ENCODE data around the gene STARD5. TPM values are rescaled to one million over a fixed set of nuclear protein-coding genes. Genes with fewer than 3 reads are reported as not detected.

Gene STARD5
- 5.5 and 5.8 TPM in 2 replicates for total RNA-seq (2021; fragmentation: NEBNext Ultra II Directional; extraction: Animal tissue kit (Norgen Biotek cat#: 25700))
- polyA plus RNA-seq (2011; rRNA removed), result 10.0 and 10.4 TPM in 2 replicates
- 9.5 TPM for polyA plus RNA-seq (2011; cell fraction: cytosol; rRNA removed)
- 20.2 TPM for polyA plus RNA-seq (2011; cell fraction: nucleus; rRNA removed)
- 4.6 to 6.2 TPM (median 5.2 TPM) in 4 replicates for polyA plus RNA-seq (2012, experiment 1 of 2)
- 2.3 TPM for polyA plus RNA-seq (2012, experiment 2 of 2)
- 4.6 TPM for polyA plus RNA-seq (2013, experiment 1 of 2)
- polyA plus RNA-seq (2013, experiment 2 of 2), result 4.2 TPM
- 11.4 and 14.3 TPM in 2 replicates for polyA minus RNA-seq (2011; rRNA and poly(A)+ RNA removed)
- 3.4 TPM for polyA minus RNA-seq (2011; cell fraction: cytosol; rRNA and poly(A)+ RNA removed)
- polyA minus RNA-seq (2011; cell fraction: nucleus; rRNA and poly(A)+ RNA removed), result 18.4 TPM
- long read RNA-seq, experiment 1, full-length matches to known transcripts, result 1 of 3 reads
- long read RNA-seq, experiment 1, partial matches to known transcripts, result 0 of 3 reads
- long read RNA-seq, experiment 1, other reads (novel, unspliced or antisense), result 2 of 3 reads
- long read RNA-seq, experiment 2, full-length matches to known transcripts, result 4 of 4 reads
- long read RNA-seq, experiment 2, partial matches to known transcripts, result 0 of 4 reads
- long read RNA-seq, experiment 2, other reads (novel, unspliced or antisense), result 0 of 4 reads

GRCh38 chr15:81323944-81324881 is at the start of gene STARD5:
Gene STARD5, minus strand, starts transcription at chr15:81324141. Its CDS starts 42 bp downstream, at chr15:81324099.
- Histone ChIP-seq H2BK15ac (ENCODE audit: low read length) (peak within 1 kb of the TSS; percentile 67; the same call in 1 of the 2 replicates), H3K36me3 (ENCODE audit: control insufficient read depth in 2 of 4, insufficient read depth in 4 of 4, low read length in 3 of 4) (no peaks in the 10 kb centered on the region; a peak in 2 of 8 replicates), H3K27ac (ENCODE audit: low read depth, low read length) (no peak within 1 kb of the TSS), H3K9ac (replicated peaks in 1 of 4; ENCODE audit: extremely low read depth in 1 of 4, low read depth in 3 of 4, low read length in 3 of 4) (peak within 1 kb of the TSS; percentile 56 to 80 (median 79)), H3K4me1 (replicated peaks in 1 of 4; ENCODE audit: control insufficient read depth in 3 of 4, insufficient read depth in 4 of 4, low read length in 3 of 4) (peaks cover 0 to 8% (median under 1%) of the 10 kb centered on the region in 4 experiments; a peak in 4 of 7 replicates), H3K4ac (replicated peaks; ENCODE audit: insufficient read length, low read depth, low read length) (peak within 1 kb of the TSS; percentile 71), H2AFZ (ENCODE audit: low read length) (peak within 1 kb of the TSS; percentile 97), H3K23ac (ENCODE audit: insufficient read length) (no peak within 1 kb of the TSS), H3K56ac (replicated peaks; ENCODE audit: insufficient read length, low read depth, low read length) (no peak within 1 kb of the TSS), H3K4me2 (ENCODE audit: insufficient read depth in 1 of 2, low read depth in 2 of 2, low read length in 2 of 2) (peak within 1 kb of the TSS; percentile 72 to 92), H2AK5ac (ENCODE audit: low read depth, low read length) (no peak within 1 kb of the TSS), H3K14ac (ENCODE audit: insufficient read length) (no peak within 1 kb of the TSS), H4K91ac (replicated peaks; ENCODE audit: insufficient read length, low read length) (peak within 1 kb of the TSS; percentile 55), H3K9me3 (ENCODE audit: insufficient read depth in 2 of 2, low read depth in 1 of 2, low read length in 1 of 2) (no peaks in the 10 kb centered on the region), H4K5ac (ENCODE audit: insufficient read length, low read depth, low read length) (no peak within 1 kb of the TSS), H2BK20ac (ENCODE audit: low read length) (no peak within 1 kb of the TSS), H2BK5ac (ENCODE audit: low read depth, low read length) (no peak within 1 kb of the TSS; the same call in 1 of the 2 replicates), H3K79me2 (ENCODE audit: control insufficient read depth in 1 of 2, insufficient read depth in 2 of 2, low read length in 2 of 2) (no peaks in the 10 kb centered on the region), H3K27me3 (replicated peaks in 1 of 4; ENCODE audit: control insufficient read depth in 3 of 4, extremely low read depth in 1 of 4, insufficient read depth in 3 of 4, low read length in 3 of 4) (0 out of 7 replicates have a peak, but pooled peaks cover 0 to 3% (median 0%) of the 10 kb centered on the region in 4 experiments), H2BK12ac (ENCODE audit: low read depth, low read length) (0 out of 2 replicates have a peak within 1 kb of the TSS, but pooled peaks have one; percentile 20), H4K8ac (ENCODE audit: extremely low read depth, insufficient read depth, low read length) (peak within 1 kb of the TSS; percentile 82; the same call in 1 of the 2 replicates), H4K20me1 (replicated peaks in 1 of 2; ENCODE audit: control insufficient read depth in 1 of 2, insufficient read depth in 2 of 2, low read length in 2 of 2) (peaks cover 0 to 1% of the 10 kb centered on the region in 2 experiments), H3K18ac (ENCODE audit: extremely low read depth, low read length) (peak within 1 kb of the TSS; percentile 98), H3K23me2 (ENCODE audit: low read depth, low read length) (peaks cover 6% of the 10 kb centered on the region; the same call in 1 of the 2 replicates), H3K79me1 (ENCODE audit: low read depth, low read length) (no peaks in the 10 kb centered on the region), H2BK120ac (replicated peaks; ENCODE audit: low read depth, low read length) (no peak within 1 kb of the TSS), H3K4me3 (ENCODE audit: extremely low read depth in 1 of 4, insufficient read depth in 2 of 4, low read depth in 3 of 4, low read length in 4 of 4) (peak within 1 kb of the TSS; percentile 72 to 85 (median 75))
- ChIA-PET CTCF (ENCODE audit: partially characterized antibody) (interaction anchor here (0.8 to 1.6 kb wide), 6 partner anchors 9 to 293 kb away, joined by 3 to 6 read pairs (median 4); no protein-coding TSS in a partner anchor), POLR2A (ENCODE audit: partially characterized antibody) (interaction anchor here (0.6 to 2.7 kb wide), 13 partner anchors 9 to 57 kb away, joined by 3 to 9 read pairs (median 3); no protein-coding TSS in a partner anchor)
- FAIRE-seq (no peak), DNase-seq (ENCODE audit: low read depth in 1 of 2, low spot score in 2 of 2) (peak; percentile 90 to 98)
- 4% methylated on average over 58 of the region's 67 CpGs; no CpG with 5 or more reads in 1 of the 2 experiments for WGBS, 2 experiments (ENCODE audit: extremely low coverage in 1 of 2, insufficient coverage in 1 of 2, insufficient read length in 1 of 2, insufficient replicate concordance in 2 of 2, low coverage in 1 of 2, low lambda C conversion rate in 2 of 2, missing lambda C conversion rate in 1 of 2)
- TF ChIP-seq TAF7 (optimal IDR thresholded peaks at IDR 0.05; ENCODE audit: borderline replicate concordance, low read depth, low read length), result peak; percentile 97
- TF ChIP-seq PHF8 (conservative IDR thresholded peaks at IDR 0.05; ENCODE audit: low read depth, low read length), result peak; percentile 72
- TF ChIP-seq TAF1 (IDR thresholded peaks at IDR 0.05; ENCODE audit: low read depth, low read length), result peak; percentile 99
- TF ChIP-seq FOSL1 (IDR thresholded peaks at IDR 0.05; ENCODE audit: insufficient read depth, low read depth, low read length), result no peak
- TF ChIP-seq ASH2L (IDR thresholded peaks at IDR 0.05; ENCODE audit: low read length), result no peak
- TF ChIP-seq POLR2A (IDR thresholded peaks at IDR 0.05; ENCODE audit: control extremely low read depth in 1 of 2, low read depth in 2 of 2, low read length in 2 of 2), result peak; percentile 68 to 91
- TF ChIP-seq KDM4A (IDR thresholded peaks at IDR 0.05; ENCODE audit: low read depth, low read length, severe bottlenecking), result peak; percentile 77
- TF ChIP-seq CHD1 (IDR thresholded peaks at IDR 0.05; ENCODE audit: low read depth, low read length), result no peak

Data from H1 (cell line).